HL-60 (cell line): ENCODE data around the gene VSTM2B.

Source experiments
- DNase-seq, 2 experiments: peaks; one replicate each; pipeline ENCODE4 v3.0.0-alpha.2; 2010 to 2020; ENCODE audit warnings: low read depth in 1 of 2, low spot score in 1 of 2
- H3K27ac ChIP-seq: fragments of 250-450 bp; sonication (Bioruptor Pico); replicated peaks from 2 replicates; pipeline ENCODE4 v1.5.1; 2020; ENCODE audit warnings: mild to moderate bottlenecking, moderate library complexity
- H3K27me3 ChIP-seq: fragments of 250-450 bp; sonication (Bioruptor Pico); 2 replicates; pipeline ENCODE4 v1.5.1; 2021; ENCODE audit warnings: mild to moderate bottlenecking, moderate library complexity; ENCODE audit not compliant: insufficient read depth, poor library complexity, severe bottlenecking
- H3K4me3 ChIP-seq: replicated peaks from 2 replicates; pipeline ENCODE4 v1.5.1; 2011; ENCODE audit warnings: mild to moderate bottlenecking, control low read depth, low read length; ENCODE audit not compliant: insufficient read depth
- GABPA ChIP-seq: IDR thresholded peaks from 2 replicates; pipeline ENCODE4 v1.6.1; 2012; ENCODE audit warnings: low read depth
- POLR2AphosphoS5 ChIP-seq: IDR thresholded peaks from 2 replicates; pipeline ENCODE4 v1.6.1; 2012; ENCODE audit warnings: low read depth
- SPI1 ChIP-seq: IDR thresholded peaks from 2 replicates; pipeline ENCODE4 v1.6.1; 2012; ENCODE audit warnings: low read depth, mild to moderate bottlenecking, borderline replicate concordance
- TF ChIP-seq, protein P1 (sequence below): IDR thresholded peaks from one replicate; pipeline ENCODE4 v1.5.1; 2011; ENCODE audit warnings: low read length, control low read depth, inconsistent platforms; ENCODE audit not compliant: insufficient read depth
- TF ChIP-seq, protein P2 (sequence below): IDR thresholded peaks from 2 replicates; pipeline ENCODE4 v1.6.1; 2012; ENCODE audit warnings: low read depth; ENCODE audit not compliant: insufficient replicate concordance

The VSTM2B gene

DNA sequence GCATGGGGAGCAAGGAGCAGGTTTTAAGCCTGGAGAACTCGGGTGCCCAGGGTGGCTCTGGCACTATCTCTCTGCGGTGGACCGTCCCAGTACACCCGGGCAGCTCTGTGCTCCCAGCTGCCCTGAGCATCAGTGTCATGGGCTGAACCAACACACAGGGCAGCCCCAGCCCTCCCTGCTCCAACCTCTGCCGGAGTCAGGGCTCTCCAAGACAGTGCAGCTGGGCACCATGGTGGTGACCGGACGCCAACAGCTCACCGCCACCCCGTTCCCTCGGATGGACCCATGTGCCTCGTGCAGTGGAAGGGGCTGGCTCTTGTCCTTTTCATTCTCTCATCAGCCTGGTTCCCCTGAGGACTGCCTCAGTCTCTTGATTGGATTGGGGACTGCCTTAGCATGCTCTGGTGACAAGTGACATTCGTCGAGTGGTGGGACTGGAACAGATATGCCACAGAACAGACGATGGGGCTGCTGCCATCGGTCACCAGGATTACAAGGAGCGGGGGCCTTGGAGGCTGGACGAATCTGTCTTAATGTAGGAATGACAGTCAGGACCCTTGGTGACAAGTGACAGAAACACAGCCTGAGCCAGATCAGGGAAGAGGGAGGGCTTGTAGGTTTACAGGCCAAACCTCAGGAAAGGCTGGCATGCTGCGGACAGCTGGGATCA lies 25.7 kb upstream of the VSTM2B start:
- DNase-seq = no peak
- Histone ChIP-seq H3K27me3 (no peaks in the 10 kb centered on the region), H3K4me3 (no peak overlapping the region), H3K27ac (no peak overlapping the region)
- TF ChIP-seq, protein P1, sequence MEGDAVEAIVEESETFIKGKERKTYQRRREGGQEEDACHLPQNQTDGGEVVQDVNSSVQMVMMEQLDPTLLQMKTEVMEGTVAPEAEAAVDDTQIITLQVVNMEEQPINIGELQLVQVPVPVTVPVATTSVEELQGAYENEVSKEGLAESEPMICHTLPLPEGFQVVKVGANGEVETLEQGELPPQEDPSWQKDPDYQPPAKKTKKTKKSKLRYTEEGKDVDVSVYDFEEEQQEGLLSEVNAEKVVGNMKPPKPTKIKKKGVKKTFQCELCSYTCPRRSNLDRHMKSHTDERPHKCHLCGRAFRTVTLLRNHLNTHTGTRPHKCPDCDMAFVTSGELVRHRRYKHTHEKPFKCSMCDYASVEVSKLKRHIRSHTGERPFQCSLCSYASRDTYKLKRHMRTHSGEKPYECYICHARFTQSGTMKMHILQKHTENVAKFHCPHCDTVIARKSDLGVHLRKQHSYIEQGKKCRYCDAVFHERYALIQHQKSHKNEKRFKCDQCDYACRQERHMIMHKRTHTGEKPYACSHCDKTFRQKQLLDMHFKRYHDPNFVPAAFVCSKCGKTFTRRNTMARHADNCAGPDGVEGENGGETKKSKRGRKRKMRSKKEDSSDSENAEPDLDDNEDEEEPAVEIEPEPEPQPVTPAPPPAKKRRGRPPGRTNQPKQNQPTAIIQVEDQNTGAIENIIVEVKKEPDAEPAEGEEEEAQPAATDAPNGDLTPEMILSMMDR = no peak
- no peak for TF ChIP-seq POLR2AphosphoS5

DNA sequence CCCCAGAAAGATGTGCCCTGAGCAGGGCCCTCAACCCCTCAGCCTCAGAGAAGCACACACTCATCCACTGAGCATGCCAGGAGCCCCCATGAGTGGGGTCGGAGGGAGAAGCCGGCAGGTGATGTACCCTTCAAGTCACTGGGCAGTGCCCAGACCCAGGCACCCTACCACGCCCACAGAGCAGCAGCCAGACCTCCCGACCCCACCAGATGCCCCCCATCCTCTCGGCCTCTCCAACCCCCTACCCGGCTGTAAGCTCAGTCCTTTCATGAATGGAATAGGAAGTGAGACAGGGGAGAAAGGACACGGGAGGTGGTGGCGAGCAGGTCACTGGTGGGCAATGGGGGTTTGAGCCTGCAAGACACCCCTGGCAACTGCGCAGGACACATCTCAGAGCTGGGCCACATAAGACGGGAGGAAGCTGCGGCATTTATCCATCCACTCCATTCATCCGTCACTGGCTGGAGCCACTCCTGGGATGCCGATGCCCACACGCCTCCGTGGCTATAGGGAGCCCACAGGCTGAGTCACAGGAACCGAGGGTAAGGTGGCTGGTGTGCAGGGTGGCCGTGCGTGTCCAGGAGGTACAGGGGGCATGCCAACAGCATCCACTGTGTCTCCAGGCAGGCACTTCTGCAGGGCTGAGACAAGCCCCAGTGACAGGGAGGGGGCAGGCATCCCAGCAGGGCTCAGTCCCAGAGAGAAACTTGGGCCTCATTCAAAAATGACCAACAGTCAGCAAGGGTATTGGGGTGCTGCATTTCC lies 23.8 kb upstream of the VSTM2B start:
- no peak for DNase-seq
- H3K27ac ChIP-seq = no peak overlapping the region
- no peaks in the 10 kb centered on the region for H3K27me3 ChIP-seq
- TF ChIP-seq GABPA = no peak
- no peak for TF ChIP-seq SPI1
- no peak overlapping the region for H3K4me3 ChIP-seq

DNA sequence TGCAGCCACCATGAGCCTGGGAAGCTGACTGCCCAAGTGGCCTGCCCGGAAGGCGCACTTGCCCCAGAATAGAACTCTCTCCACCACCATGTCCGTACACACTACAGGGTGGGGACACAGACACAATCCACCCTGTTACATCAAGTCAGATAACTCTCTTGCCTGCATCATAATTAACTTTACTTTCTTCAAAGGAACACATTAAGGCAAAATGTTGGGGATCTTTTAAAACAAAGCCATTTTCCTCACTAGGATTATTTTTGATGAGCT lies 23.3 kb upstream of the VSTM2B start:
- TF ChIP-seq GABPA = no peak
- TF ChIP-seq, protein P2, sequence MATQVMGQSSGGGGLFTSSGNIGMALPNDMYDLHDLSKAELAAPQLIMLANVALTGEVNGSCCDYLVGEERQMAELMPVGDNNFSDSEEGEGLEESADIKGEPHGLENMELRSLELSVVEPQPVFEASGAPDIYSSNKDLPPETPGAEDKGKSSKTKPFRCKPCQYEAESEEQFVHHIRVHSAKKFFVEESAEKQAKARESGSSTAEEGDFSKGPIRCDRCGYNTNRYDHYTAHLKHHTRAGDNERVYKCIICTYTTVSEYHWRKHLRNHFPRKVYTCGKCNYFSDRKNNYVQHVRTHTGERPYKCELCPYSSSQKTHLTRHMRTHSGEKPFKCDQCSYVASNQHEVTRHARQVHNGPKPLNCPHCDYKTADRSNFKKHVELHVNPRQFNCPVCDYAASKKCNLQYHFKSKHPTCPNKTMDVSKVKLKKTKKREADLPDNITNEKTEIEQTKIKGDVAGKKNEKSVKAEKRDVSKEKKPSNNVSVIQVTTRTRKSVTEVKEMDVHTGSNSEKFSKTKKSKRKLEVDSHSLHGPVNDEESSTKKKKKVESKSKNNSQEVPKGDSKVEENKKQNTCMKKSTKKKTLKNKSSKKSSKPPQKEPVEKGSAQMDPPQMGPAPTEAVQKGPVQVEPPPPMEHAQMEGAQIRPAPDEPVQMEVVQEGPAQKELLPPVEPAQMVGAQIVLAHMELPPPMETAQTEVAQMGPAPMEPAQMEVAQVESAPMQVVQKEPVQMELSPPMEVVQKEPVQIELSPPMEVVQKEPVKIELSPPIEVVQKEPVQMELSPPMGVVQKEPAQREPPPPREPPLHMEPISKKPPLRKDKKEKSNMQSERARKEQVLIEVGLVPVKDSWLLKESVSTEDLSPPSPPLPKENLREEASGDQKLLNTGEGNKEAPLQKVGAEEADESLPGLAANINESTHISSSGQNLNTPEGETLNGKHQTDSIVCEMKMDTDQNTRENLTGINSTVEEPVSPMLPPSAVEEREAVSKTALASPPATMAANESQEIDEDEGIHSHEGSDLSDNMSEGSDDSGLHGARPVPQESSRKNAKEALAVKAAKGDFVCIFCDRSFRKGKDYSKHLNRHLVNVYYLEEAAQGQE = no peak
- no peak for TF ChIP-seq POLR2AphosphoS5
- TF ChIP-seq SPI1 = no peak
- TF ChIP-seq, protein P1 = no peak
- DNase-seq = no peak
- H3K27ac ChIP-seq = no peak overlapping the region
- no peaks in the 10 kb centered on the region for H3K27me3 ChIP-seq
- no peak overlapping the region for H3K4me3 ChIP-seq

DNA sequence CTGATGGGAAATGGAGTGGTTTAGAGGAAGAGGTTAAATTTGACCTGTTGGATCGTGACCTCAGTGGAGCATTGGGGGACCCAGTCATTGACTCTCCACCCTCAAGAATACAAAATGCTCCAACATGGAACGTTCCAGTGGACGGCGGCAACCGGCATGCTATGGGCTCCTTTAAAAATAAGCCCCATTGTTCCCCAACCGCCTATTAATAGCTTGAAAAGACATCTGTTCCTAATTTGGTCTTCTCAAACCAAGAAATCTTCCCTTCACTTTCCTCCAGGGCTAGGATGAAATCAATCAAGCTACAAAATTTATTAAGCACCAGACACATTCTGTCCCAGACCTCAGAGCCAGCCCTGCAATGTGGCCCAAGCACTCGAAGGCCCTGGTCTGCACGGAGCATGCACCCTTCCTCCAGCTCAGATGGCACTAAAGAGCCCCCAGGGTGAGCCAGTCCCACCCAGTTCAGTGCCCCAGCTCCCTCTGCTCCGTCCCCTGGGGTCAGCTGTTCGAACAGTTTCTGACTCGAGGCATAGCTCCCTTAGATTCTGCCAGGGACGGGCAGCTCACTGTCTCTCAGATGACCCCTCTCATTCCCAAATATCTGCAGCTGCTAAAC lies 22.5 kb upstream of the VSTM2B start:
- Histone ChIP-seq H3K4me3 (no peak overlapping the region), H3K27ac (no peak overlapping the region), H3K27me3 (no peaks in the 10 kb centered on the region)
- DNase-seq = no peak
- TF ChIP-seq, protein P1 = no peak
- TF ChIP-seq SPI1 (no peak), GABPA (no peak), POLR2AphosphoS5 (no peak)
- TF ChIP-seq, protein P2 = no peak
